Hematopoietic multipotent progenitor cell treated with erythropoietin and hydrocortisone succinate and interleukin-3 and kit ligand, for 4 days (in vitro differentiated cells): ENCODE data around the gene LASP1NB.
"Not testable (repeated sequence)": the region's sequence is repeated elsewhere in the genome, so short reads cannot be mapped to it uniquely, and the experiment has no call there.

Experiments
- DNase-seq: peaks from one replicate; pipeline ENCODE4 v3.0.0-alpha.2; 2015

LASP1NB gene

DNA sequence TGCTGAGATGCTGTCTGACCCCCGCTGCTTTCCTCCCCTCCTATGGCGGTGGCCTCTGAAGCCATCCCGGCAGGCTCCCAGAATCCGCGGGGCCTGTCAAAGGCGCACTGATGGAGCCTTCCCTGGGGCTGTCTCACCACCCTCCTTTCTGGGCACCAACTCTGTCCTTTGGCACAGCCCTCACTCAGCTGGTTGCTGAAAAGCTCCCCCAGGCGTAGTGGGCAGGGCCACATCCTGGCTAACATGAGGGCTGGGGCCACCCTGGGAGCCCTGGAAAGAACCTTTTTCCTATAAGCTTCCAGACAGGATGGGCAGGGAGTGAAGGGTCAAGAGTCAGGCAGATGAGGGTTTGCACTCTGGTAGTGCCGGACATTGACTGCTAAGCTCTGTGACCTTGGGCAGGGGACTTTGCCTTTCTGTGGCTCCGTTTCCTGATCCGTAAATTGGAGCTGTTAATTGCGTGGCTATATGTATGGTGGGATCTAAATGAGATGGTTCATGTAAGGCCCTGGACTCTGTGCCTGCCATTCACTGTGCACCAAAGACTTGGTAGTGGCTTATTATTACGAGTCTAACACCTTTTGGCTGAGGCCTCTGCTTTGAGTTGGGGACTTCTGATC lies 27.6 kb upstream of the LASP1NB start:
- no peak for DNase-seq

DNA sequence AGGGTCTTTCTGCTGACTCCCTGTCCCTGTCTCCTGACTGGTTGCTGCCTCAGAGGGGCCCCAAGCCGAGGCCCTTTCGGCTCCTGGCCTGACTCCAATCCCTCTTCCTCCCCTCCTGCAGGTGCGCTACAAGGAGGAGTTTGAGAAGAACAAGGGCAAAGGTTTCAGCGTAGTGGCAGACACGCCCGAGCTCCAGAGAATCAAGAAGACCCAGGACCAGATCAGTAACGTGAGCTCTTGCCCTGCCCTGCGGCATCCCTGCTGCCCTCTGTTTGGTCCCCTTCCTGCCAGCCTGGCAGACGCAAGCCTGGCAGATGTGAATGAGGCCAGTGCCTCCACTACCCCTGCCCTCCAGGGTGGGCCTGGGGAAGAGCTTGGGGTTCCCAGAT lies 27.1 kb upstream of the LASP1NB start:
- DNase-seq: no peak

GRCh38 chr17:38898812-38899348 lies 26.5 kb upstream of the LASP1NB start:
- peak; percentile 85 for DNase-seq

- DNase-seq: no peak
Measured at GRCh38 chr17:38899421-38899820, 26.0 kb upstream of the LASP1NB start.

DNA sequence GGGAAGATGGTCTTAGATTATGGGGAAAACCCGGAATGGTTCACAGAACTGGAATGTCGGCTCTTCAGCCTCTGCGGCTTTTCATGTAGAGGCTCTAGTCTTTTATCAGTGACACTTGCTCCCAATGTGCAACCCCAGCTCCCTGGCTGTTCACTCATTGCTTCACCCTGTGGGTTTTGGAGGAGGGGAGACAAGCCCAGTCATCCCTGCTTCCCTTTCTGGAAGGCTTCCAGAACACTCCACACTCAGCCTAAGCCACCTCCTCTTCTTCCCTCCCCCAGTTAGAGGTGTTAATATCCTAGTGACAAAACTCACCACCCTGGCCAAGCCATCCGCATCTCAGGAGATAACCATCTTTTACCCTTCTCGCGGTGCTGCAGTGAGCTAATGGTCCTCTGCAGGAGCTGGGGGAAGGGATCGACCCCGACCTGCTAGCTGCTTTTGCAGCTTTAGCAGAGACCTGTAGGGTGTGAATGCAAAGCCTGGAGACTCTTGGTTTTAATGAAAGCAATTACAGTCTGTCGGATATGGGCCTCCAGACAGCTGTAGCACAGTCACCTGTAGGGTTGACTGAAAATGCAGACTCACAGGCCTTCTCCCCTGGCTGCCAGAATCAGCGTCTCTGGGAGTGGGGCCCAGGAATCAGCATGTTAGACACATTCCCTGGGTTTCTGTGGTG lies 24.3 kb upstream of the LASP1NB start:
- peak; percentile 87 for DNase-seq

- no peak for DNase-seq
Measured at GRCh38 chr17:38903404-38903803, 22.0 kb upstream of the LASP1NB start.

- no peak for DNase-seq
Measured at GRCh38 chr17:38904892-38905291, 20.5 kb upstream of the LASP1NB start.

- no peak for DNase-seq
Measured at GRCh38 chr17:38905375-38905774, 20.0 kb upstream of the LASP1NB start.

- no peak for DNase-seq
Measured at GRCh38 chr17:38906460-38907228, 18.8 kb upstream of the LASP1NB start.

GRCh38 chr17:38907930-38908675 lies 17.3 kb upstream of the LASP1NB start:
- DNase-seq: no peak

- DNase-seq: no peak
Measured at GRCh38 chr17:38908676-38909181, 16.7 kb upstream of the LASP1NB start.

DNA sequence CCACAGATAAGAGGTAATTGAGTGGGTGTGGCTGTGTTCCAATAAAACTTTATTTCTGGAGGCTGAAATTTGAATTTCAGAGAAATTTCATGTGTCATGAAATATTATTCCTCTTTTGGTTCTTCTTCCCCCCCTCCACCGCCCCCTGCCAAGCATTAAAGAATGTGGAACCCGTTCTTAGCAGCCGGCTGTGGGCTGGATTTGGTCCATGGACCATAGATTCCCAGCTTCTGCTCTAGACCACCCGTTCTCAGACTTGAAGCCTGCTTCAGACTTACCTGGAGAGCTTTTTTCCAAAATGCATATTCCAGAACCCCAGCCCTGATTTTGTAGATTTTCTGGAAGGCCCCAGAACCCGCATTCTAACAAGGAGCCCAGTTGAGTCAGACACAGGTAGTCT lies 15.1 kb upstream of the LASP1NB start:
- peak; percentile 40 for DNase-seq

DNA sequence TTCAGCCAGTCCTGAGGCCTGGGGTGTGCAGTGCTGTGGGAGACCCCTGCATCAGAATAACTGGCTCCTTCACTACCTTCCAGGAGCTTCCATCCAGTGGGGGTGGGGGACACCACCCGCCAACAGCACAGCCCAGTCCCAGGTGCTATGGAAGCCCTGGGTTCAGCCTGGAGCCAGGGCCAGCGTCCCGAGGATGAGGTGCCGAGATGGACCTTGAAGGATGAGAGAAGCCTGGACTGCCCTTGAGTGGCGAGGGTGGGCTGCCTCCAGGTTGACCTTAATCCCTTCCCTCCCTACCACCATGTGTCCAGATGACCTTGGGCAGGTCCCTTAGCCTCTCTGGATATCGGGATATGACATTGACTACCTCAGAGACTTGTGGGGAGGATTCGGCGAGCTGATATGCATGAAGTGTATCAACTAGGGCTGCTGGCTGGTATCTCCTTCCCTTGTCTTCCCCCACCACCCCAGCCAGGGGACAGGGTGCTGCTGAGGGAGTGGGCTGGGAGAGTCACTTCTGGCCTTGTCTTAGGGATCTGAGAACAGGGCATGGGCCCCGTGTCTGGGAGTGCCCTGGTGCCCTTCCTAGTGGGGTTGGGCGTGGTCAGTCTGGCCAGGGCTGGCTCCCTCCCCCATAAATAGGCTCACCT lies 14.2 kb upstream of the LASP1NB start:
- DNase-seq: no peak

- DNase-seq: not testable (repeated sequence)
Measured at GRCh38 chr17:38911731-38912081, 13.7 kb upstream of the LASP1NB start.

DNA sequence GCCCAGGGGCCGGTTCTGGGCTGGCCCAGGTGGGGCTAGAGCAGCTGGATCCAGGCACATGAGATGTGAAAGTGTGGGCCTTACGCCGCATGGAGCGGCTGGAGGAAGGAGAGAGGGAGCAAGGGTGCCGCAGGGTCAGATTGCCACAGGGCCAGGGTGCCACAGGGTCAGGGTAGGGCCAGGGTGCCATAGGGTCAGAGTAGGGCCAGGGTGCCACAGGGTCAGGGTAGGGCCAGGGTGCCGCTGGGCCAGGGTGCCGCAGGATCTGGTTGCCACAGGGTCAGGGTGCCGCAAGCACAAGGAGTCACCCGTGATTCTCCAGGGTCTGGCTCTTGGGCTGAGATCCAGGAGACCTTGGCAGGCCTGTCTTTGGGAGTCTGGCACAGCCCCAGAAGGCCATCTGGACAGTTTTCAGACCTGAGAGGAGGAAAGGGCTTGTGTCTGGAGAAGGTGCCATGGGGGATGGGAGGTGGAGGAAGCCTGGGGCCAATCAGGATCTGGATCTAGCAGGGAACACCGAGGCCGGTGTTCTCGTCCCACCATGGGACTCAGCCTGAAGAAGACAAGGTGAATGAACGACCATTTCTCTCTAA lies 13.1 kb upstream of the LASP1NB start:
- no peak for DNase-seq

DNA sequence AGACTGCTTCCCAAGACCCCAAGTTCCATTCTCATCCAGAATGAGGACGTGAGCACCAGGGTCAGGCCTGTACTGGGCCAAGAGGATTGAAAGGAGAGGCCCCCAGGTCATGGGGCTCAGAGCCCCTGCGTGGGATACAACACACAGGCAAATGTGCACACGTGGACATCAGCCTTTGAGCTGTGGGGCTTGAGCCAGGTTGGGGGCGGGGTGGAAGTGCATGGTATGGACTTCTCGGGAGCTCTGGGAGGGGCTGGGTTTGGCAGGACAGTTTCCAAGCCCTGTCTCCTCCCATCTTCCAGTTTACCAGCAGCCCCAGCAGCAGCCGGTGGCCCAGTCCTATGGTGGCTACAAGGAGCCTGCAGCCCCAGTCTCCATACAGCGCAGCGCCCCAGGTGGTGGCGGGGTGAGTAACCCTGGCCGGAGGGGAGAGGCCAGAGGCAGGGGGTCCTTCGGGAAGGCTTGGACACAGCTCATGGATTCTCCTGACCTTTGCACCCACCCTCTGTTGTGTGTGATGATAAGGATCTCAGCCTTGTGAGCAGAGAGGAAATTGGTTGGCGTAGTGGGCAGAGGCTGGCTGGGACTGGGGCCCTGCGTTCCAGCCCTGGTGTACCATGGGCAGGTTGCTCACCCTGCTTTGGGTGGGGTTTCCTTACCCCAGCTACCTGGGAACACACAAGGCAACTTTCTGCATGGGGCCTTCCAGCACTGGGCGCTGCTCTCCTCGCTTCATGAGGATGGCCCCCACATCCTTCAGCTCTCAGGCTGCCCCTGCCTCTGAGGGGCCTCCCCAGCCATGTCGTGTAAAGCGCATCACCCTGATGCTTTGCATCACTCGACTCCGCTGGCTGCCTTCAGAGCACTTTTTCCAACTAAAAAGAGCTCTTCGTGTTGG lies 10.4 kb upstream of the LASP1NB start:
- DNase-seq: peak; percentile 40

- DNase-seq: no peak
Measured at GRCh38 chr17:38915639-38915995, 9.8 kb upstream of the LASP1NB start.

GRCh38 chr17:38916771-38917170 lies 8.6 kb upstream of the LASP1NB start:
- no peak for DNase-seq

- DNase-seq: no peak
Measured at GRCh38 chr17:38917259-38917658, 8.2 kb upstream of the LASP1NB start.

DNA sequence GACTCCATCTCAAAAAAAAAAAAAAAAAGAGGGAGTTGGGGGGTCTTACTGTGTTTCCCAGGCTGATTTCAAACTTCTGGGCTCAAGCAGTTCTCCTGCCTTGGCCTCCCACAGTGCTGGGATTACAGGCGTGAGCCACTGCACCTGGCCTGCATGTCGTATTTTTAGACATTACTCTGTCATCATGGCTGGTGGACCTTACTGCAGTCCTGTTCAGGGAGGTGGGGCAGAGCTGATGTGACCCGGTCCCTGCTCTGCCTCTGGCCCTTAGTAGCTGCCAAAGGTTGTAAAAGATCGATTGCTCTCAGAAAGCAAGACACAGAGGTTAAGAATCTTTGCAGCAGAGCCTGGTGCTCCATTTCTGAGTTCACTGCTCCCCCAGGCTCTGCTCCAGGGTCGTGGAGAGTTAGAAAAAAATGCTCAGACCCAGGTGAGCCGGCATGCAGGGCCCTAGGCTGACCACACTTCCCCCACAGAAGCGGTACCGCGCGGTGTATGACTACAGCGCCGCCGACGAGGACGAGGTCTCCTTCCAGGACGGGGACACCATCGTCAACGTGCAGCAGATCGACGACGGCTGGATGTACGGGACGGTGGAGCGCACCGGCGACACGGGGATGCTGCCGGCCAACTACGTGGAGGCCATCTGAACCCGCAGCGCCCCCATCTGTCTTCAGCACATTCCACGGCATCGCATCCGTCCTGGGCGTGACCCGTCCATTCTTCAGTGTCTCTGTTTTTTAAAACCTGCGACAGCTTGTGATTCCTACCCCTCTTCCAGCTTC lies 7.1 kb upstream of the LASP1NB start:
- DNase-seq: no peak
